ENCODE results near the gene ATG4C. TPM values are rescaled to one million over a fixed set of nuclear protein-coding genes. Genes with fewer than 3 reads are reported as not detected.

The ATG4C gene
- total and polyA plus RNA-seq, 10 of the 15 experiments (the other 5 are each of a cell fraction or from before 2014, with no cell fraction given) = 8.1 to 30.9 (median 18.9) TPM

GRCh38 chr1:62800281-62800680, 16.3 kb downstream of the ATG4C start:
- no peak for FAIRE-seq
- ATAC-seq = peak; percentile 74
- Histone ChIP-seq H3K79me2 (ENCODE audit: control insufficient read depth, insufficient read depth, low read length) (no peaks in the 10 kb centered on the region; the same call in none of the 2 replicates), H3K27ac (ENCODE audit: control insufficient read depth, insufficient read depth) (peak overlapping the region; percentile 48; the same call in 1 of the 2 replicates), H3K36me3 (ENCODE audit: control insufficient read depth in 2 of 2, insufficient read depth in 2 of 2, low read length in 1 of 2) (no peaks in the 10 kb centered on the region), H3K9ac (ENCODE audit: control insufficient read depth, insufficient read depth, low read length) (no peak overlapping the region), H3K4me1 (ENCODE audit: control insufficient read depth, insufficient read depth, low read length) (peaks cover 6% of the 10 kb centered on the region), H3K27me3 (replicated peaks in 1 of 2; ENCODE audit: control insufficient read depth in 2 of 2, insufficient read depth in 2 of 2, low read length in 1 of 2) (no peaks in the 10 kb centered on the region), H3K4me3 (no peak overlapping the region), H3K4me2 (ENCODE audit: control insufficient read depth, insufficient read depth) (peak overlapping the region; percentile 65; the same call in 1 of the 2 replicates), H2AFZ (ENCODE audit: control insufficient read depth, low read depth, low read length) (no peak overlapping the region), H4K20me1 (ENCODE audit: control insufficient read depth, insufficient read depth) (no peaks in the 10 kb centered on the region), H3K9me3 (replicated peaks; ENCODE audit: control insufficient read depth, insufficient read depth, low read length) (no peaks in the 10 kb centered on the region)
- intact Hi-C loops (cut with micrococcal nuclease; ENCODE audit: unreplicated experiment) (loop anchor here (1.0 to 2.0 kb wide), 2 partner anchors 10 to 13 kb away; no protein-coding TSS in a partner anchor), in situ Hi-C loops (cut with MboI) (no loop called here)
- BruUV-seq (replicated peaks) = no TSS peak
- ChIA-PET RAD21 (ENCODE audit: unreplicated experiment) (interaction anchor here (1.3 to 1.4 kb wide), 2 partner anchors 10 to 15 kb away, joined by 5 to 11 read pairs; no protein-coding TSS in a partner anchor), POLR2A (interaction anchor here (1.1 kb wide), 1 partner anchor 11 kb away, joined by 3 read pairs; no protein-coding TSS in a partner anchor), SMC1A (ENCODE audit: uncharacterized antibody, unreplicated experiment) (interaction anchor here (1.2 to 2.0 kb wide), 3 partner anchors 11 to 17 kb away, joined by 3 to 16 read pairs (median 3); no protein-coding TSS in a partner anchor), CTCF (interaction anchor here (1.2 kb wide), 1 partner anchor 11 kb away, joined by 4 read pairs; no protein-coding TSS in a partner anchor)
- TF ChIP-seq RAD51 (IDR thresholded peaks at IDR 0.05) (peak; percentile 53), RB1 (IDR thresholded peaks at IDR 0.05; ENCODE audit: borderline replicate concordance) (no peak), ASH2L (IDR thresholded peaks at IDR 0.05; ENCODE audit: borderline replicate concordance, low read depth) (no peak)
- 67% methylated on average over 3 of the region's 3 CpGs for WGBS (ENCODE audit: insufficient coverage, insufficient replicate concordance, low lambda C conversion rate, missing lambda C conversion rate)
- no peak for DNase-seq (ENCODE audit: low read depth, low spot score)

DNA sequence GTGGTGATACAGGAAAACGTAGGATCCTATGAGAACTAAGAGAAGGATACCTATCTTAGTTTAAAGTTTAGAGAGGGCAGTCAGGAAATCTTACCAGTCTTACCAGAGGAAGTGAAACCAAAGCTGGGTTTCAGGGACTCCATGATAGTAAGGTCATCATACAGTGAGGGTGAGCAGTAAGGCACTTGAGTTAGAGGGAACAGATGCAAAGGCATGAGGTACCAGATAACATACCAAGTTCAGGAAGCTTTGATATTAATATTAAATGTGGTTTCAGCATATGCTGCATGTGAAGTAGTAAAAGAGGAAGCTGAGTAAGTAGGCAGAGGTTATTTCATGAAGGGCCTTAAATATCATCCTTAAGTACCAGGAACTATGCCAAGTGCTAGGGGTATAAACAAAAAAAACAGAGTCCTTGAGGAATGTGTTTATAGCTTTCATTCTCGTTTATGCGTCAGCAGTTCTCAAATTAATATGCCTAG, 16.9 kb downstream of the ATG4C start:
- DNase-seq (ENCODE audit: low read depth, low spot score) (peak; percentile 78), ATAC-seq (peak; percentile 99), FAIRE-seq (peak; percentile 94)
- TSS peak; percentile 45 for BruUV-seq (replicated peaks)
- H3K4me1 ChIP-seq (ENCODE audit: control insufficient read depth, insufficient read depth, low read length) = peaks cover 6% of the 10 kb centered on the region
- H3K4me3 ChIP-seq = no peak overlapping the region
- intact Hi-C loops (cut with micrococcal nuclease; ENCODE audit: unreplicated experiment) (loop anchor here (1.0 to 2.0 kb wide), 2 partner anchors 9 to 14 kb away; no protein-coding TSS in a partner anchor), in situ Hi-C loops (cut with MboI) (no loop called here)
- RAD21 ChIA-PET (ENCODE audit: unreplicated experiment) = interaction anchor here (1.3 to 1.4 kb wide), 2 partner anchors 9 to 15 kb away, joined by 5 to 11 read pairs; no protein-coding TSS in a partner anchor
- no peaks in the 10 kb centered on the region for H4K20me1 ChIP-seq (ENCODE audit: control insufficient read depth, insufficient read depth)
- H3K27ac ChIP-seq (ENCODE audit: control insufficient read depth, insufficient read depth) = peak overlapping the region; percentile 49; the same call in 1 of the 2 replicates
- CTCF ChIA-PET = interaction anchor here (0.5 to 1.2 kb wide), 3 partner anchors 11 to 109 kb away, joined by 3 to 5 read pairs (median 4); no protein-coding TSS in a partner anchor
- H3K4me2 ChIP-seq (ENCODE audit: control insufficient read depth, insufficient read depth) = peak overlapping the region; percentile 65
- no peak overlapping the region for H2AFZ ChIP-seq (ENCODE audit: control insufficient read depth, low read depth, low read length)
- no peaks in the 10 kb centered on the region for H3K27me3 ChIP-seq (replicated peaks in 1 of 2; ENCODE audit: control insufficient read depth in 2 of 2, insufficient read depth in 2 of 2, low read length in 1 of 2)
- no peaks in the 10 kb centered on the region for H3K36me3 ChIP-seq (ENCODE audit: control insufficient read depth in 2 of 2, insufficient read depth in 2 of 2, low read length in 1 of 2)
- no peaks in the 10 kb centered on the region for H3K9me3 ChIP-seq (replicated peaks; ENCODE audit: control insufficient read depth, insufficient read depth, low read length)
- no peak overlapping the region for H3K9ac ChIP-seq (ENCODE audit: control insufficient read depth, insufficient read depth, low read length)
- H3K79me2 ChIP-seq (ENCODE audit: control insufficient read depth, insufficient read depth, low read length) = no peaks in the 10 kb centered on the region; the same call in none of the 2 replicates
- SMC1A ChIA-PET (ENCODE audit: uncharacterized antibody, unreplicated experiment) = interaction anchor here (1.0 to 2.0 kb wide), 4 partner anchors 10 to 16 kb away, joined by 3 to 16 read pairs (median 4); no protein-coding TSS in a partner anchor
- POLR2A ChIA-PET = interaction anchor here (1.1 kb wide), 1 partner anchor 11 kb away, joined by 3 read pairs; no protein-coding TSS in a partner anchor
- 7% methylated on average over 3 of the region's 3 CpGs for WGBS (ENCODE audit: insufficient coverage, insufficient replicate concordance, low lambda C conversion rate, missing lambda C conversion rate)
- no peak for TF ChIP-seq KDM1A (IDR thresholded peaks at IDR 0.05; ENCODE audit: borderline replicate concordance)
- no peak for TF ChIP-seq NBN (IDR thresholded peaks at IDR 0.05)
- TF ChIP-seq FOXM1 (IDR thresholded peaks at IDR 0.05; ENCODE audit: low read depth, low read length) = 0 out of 2 replicates have a peak, but pooled peaks have one; percentile 24
- TF ChIP-seq CBFB (IDR thresholded peaks at IDR 0.05; ENCODE audit: low read depth) = no peak
- no peak for TF ChIP-seq NR2C2 (IDR thresholded peaks at IDR 0.05; ENCODE audit: borderline replicate concordance, control insufficient read depth, insufficient read length, low read depth)
- no peak for TF ChIP-seq ASH2L (IDR thresholded peaks at IDR 0.05; ENCODE audit: borderline replicate concordance, low read depth)
- TF ChIP-seq BRCA1 (IDR thresholded peaks at IDR 0.05; ENCODE audit: low read depth, low read length) = no peak
- TF ChIP-seq EZH2 (IDR thresholded peaks at IDR 0.05; ENCODE audit: borderline replicate concordance, control insufficient read depth, low read depth, low read length) = no peak
- TF ChIP-seq MYB (IDR thresholded peaks at IDR 0.05; ENCODE audit: borderline replicate concordance, low read depth, low read length) = no peak
- peak; percentile 74 for TF ChIP-seq RELB (IDR thresholded peaks at IDR 0.05; ENCODE audit: low read depth)
- TF ChIP-seq, protein P1, sequence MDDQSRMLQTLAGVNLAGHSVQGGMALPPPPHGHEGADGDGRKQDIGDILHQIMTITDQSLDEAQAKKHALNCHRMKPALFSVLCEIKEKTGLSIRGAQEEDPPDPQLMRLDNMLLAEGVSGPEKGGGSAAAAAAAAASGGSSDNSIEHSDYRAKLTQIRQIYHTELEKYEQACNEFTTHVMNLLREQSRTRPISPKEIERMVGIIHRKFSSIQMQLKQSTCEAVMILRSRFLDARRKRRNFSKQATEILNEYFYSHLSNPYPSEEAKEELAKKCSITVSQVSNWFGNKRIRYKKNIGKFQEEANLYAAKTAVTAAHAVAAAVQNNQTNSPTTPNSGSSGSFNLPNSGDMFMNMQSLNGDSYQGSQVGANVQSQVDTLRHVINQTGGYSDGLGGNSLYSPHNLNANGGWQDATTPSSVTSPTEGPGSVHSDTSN (IDR thresholded peaks at IDR 0.05; ENCODE audit: insufficient replicate concordance, low read depth, low read length) = no peak
- no peak for TF ChIP-seq ATF7 (IDR thresholded peaks at IDR 0.05; ENCODE audit: low read depth)
